Activated CD8-positive, alpha-beta memory T cell treated with anti-CD3 and anti-CD28 coated beads for 1 hour (primary cell): ENCODE measurements around the gene XG.

Experiments used
- DNase-seq, 2 donors: peaks; one replicate each; pipeline ENCODE4 v3.0.0-alpha.2; 2020; ENCODE audit warnings: low read depth in 1 of 2; ENCODE audit errors: extremely low read depth in 1 of 2

XG gene

GRCh38 chrX:2817036-2817435 is 65.2 kb downstream of the XG start:
- DNase-seq = no peak

DNA sequence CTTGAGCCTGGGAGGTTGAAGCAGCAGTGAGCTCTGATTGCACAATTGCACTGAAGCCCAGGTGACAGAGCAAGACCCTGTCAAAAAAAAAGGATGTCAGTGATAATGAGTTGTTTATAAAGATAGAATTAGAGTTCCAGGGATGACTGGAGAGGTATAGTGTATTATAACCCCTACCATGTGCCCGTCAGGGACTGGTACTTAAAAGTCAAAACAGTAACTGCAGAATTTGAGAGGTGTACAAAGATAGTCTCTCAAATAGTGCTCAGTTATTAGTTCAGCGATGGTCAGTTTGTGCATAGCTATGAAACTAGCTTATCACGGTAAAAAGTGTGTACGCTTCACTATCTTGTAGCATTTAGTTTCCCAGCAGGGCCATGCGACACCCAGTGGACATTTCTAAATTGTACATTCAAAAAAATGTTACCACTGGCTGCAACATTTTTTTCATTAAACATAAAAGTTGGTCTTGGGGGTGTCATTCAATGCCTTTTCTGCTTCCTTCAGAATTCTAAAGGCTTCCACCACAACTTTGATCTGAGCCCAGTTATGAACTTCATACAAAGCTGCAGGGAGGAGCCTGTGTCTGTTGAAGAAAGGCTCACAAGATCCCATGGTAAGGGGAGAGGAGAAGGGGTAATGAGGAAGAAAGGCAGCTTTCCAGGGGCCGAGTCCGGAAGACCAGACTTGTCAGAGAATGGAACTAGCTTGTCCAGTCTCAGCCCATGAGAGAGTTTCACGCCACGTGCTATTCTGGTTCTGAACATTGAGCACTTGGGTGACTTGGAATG is 67.7 kb downstream of the XG start:
- no peak for DNase-seq

- no peak for DNase-seq
Observed at GRCh38 chrX:2820136-2820771, 68.4 kb downstream of the XG start.

GRCh38 chrX:2823795-2824386 is 72.1 kb downstream of the XG start:
- no peak for DNase-seq

- DNase-seq = no peak
Observed at GRCh38 chrX:2824886-2825285, 73.0 kb downstream of the XG start.

- DNase-seq = no peak
Observed at GRCh38 chrX:2828344-2828958, 76.6 kb downstream of the XG start, which contains the start of gene GYG2. GYG2 (plus strand) TSS chrX:2828930; CDS start chrX:2830189, 1,259 bp downstream.

- no peak for DNase-seq
Observed at GRCh38 chrX:2828959-2829411, 77.1 kb downstream of the XG start.

GRCh38 chrX:2829469-2830246 is 77.8 kb downstream of the XG start:
- DNase-seq = no peak

- DNase-seq = no peak
Observed at GRCh38 chrX:2831471-2832228, 79.8 kb downstream of the XG start.

DNA sequence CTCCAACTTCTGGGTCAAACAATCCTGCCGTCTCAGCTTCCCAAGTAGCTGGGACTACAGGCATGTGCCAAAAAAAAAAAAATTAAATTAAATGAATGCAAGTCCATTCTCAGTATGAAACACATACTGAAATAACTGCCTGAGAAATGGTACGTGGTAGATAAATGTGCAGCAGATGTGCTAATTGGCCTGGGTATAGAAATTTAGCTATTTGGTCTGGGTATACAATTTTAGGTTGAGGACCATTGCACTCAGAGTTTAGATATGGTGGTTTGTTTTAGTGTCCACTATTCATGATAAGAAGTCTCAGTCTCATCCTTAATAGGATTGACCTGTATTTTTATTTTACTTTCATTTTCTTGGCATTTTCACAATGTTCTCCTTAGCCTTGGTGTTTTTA is 86.1 kb downstream of the XG start:
- no peak for DNase-seq

DNA sequence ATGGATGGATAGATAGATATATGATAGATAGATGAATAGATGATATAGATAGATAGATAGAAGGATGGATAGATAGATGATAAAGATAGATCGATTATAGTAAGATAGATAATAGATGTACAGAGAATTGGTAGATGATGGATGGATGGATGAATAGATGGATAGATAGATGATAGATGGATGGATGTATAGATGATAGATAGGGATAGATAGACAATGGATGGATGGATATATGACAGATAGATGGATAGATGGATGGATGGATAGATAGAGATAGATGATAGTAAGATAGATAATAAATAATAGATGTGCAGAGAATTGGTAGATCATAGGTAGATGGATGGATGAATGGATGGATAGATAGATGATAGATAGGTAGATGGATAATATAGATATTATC is 89.1 kb downstream of the XG start:
- DNase-seq = no peak

- no peak for DNase-seq
Observed at GRCh38 chrX:2841537-2841936, 89.7 kb downstream of the XG start.

- DNase-seq = no peak
Observed at GRCh38 chrX:2846992-2847391, 95.2 kb downstream of the XG start.

DNA sequence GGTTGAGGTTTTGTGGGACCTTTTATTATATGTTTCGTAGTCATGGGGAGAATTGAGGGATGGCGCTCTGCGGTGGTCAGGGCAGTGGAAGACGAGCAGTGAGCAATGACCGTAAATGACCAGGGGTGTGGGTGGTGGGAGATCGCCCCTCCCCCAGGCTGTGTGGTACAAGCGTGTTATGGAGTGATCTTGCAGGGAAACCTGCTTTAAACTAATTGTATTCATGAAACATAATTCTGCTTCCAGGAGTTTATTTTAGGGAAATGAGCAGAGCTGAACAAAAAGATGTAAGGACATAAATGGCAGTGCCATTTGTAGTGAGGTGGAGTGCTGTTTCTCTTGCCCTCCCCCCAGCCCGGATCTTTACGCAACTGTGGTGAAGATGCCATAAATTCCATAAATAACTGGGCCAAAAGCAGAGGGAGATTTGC is 97.0 kb downstream of the XG start:
- no peak for DNase-seq

DNA sequence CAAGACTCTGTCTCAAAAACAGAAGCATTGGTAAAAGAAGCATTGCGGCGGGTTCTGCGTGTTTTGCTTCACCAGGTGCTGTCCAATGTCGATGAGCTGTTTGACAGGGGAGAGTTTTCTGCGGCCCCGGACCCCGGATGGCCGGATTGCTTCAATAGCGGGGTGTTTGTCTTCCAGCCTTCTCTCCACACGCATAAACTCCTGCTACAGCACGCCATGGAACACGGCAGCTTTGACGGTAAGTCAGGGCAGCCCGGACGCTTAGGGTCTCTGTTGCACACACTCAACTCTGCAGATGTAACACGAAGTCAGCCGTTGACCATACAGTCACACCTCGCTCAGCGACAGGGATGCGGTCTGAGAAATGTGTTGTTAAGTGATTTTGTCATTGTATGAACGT is 103.1 kb downstream of the XG start:
- no peak for DNase-seq

- DNase-seq = no peak
Observed at GRCh38 chrX:2855761-2856160, 103.9 kb downstream of the XG start.

GRCh38 chrX:2857566-2857965 is 105.7 kb downstream of the XG start:
- no peak for DNase-seq

DNA sequence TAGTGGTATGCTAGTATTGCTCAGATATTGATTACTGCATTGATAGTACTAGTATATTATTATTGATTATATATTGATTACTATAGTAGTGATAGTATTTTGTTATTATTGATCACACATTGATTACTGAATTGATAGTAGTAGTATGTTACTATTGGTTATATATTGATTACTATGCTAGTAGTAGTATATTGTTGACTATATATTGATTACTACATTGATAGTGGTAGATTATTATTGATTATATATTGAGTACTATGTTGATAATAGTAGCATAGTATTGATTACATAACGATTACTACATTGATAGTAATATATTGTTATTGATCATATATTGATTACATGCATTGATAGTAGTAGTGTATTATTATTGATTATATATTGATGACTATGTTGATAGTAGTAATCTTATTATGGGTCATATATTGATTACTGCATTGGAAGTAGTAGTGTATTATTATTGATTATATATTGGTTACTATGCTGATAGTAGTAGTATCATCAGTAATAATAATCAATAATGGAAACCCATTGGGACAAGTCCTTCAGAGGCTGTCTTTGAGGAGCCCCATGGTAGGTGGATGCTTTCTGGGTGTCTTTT is 107.5 kb downstream of the XG start:
- DNase-seq = no peak

DNA sequence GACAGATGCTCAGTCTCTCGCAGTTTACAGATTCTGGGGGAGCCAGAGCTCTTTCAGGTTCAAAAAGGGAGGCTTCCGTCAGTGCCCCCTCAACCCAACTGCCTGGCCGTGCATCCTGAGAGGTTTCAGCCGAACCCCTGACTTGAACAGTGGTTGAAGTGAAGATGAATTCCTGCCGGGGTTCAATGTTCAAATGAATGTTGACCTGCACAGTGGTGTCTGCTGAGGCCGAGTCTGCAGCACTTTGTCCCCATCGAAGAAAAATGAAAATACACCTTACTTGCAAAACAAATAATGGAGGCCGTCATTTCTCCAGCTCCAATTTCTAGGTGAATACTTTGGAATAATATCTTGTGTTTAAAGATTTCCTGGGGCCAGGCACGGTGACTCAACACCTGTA is 110.6 kb downstream of the XG start:
- DNase-seq = no peak

- DNase-seq = no peak
Observed at GRCh38 chrX:2863646-2864045, 111.8 kb downstream of the XG start.
